Measurements from ENCODE around the gene TEAD4. TPM values are rescaled to one million over a fixed set of nuclear protein-coding genes. Genes with fewer than 3 reads are reported as not detected.
A peak's percentile ranks its signal among the peaks of the same experiment; 100 is the strongest.

The TEAD4 gene
- total RNA-seq, 1 donor: 15.2 TPM

GRCh38 chr12:2973566-2973965 is 14.4 kb downstream of the TEAD4 start:
- Histone ChIP-seq H3K4me3 (ENCODE audit: insufficient read depth, low read length) (no peak overlapping the region), H2AFZ (ENCODE audit: low read length) (no peak overlapping the region), H3K27me3 (ENCODE audit: insufficient read depth, low read length) (no peaks in the 10 kb centered on the region), H3K36me3 (ENCODE audit: insufficient read depth, low read length) (peaks cover 8% of the 10 kb centered on the region), H3K4me2 (ENCODE audit: insufficient read depth, low read length) (no peak overlapping the region), H4K20me1 (ENCODE audit: insufficient read depth, low read length) (peaks cover 56% of the 10 kb centered on the region), H3K27ac (ENCODE audit: low read depth, low read length) (no peak overlapping the region), H3K79me2 (ENCODE audit: insufficient read depth, low read length) (peaks cover 72% of the 10 kb centered on the region), H3K9me3 (ENCODE audit: low read depth, low read length) (no peaks in the 10 kb centered on the region), H3K4me1 (ENCODE audit: insufficient read depth, low read length) (peaks cover 5% of the 10 kb centered on the region)
- no peak for TF ChIP-seq CTCF (IDR thresholded peaks at IDR 0.05; ENCODE audit: extremely low read depth, low read depth, low read length)
- DNase-seq (ENCODE audit: insufficient read length, low spot score, missing footprints): peak; percentile 74

DNA sequence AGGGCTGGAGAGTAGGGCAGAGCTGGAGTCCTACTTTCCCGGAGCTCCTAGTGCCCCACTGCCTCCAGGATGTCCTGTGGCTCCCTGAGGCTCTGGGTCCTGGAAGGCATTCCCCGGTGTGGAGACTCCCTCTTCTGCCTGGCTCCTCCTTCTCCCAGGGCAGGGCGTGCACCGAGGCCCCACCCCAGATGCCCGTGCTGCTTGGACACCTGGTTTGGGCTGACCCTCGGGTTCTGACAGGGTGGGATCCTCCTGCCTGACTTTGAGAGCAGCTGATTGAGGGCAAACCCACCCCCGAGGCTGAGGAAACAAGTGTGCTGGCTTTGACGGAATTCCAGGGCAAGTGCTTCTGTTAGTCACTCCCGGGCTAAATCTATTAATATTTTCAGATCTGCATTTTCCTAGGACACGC is 15.4 kb downstream of the TEAD4 start:
- Histone ChIP-seq H3K9me3 (ENCODE audit: low read depth, low read length) (no peaks in the 10 kb centered on the region), H2AFZ (ENCODE audit: low read length) (no peak overlapping the region), H3K27ac (ENCODE audit: low read depth, low read length) (no peak overlapping the region), H3K27me3 (ENCODE audit: insufficient read depth, low read length) (no peaks in the 10 kb centered on the region), H4K20me1 (ENCODE audit: insufficient read depth, low read length) (peaks cover 55% of the 10 kb centered on the region), H3K4me3 (ENCODE audit: insufficient read depth, low read length) (peak overlapping the region; percentile 28), H3K36me3 (ENCODE audit: insufficient read depth, low read length) (peaks cover 2% of the 10 kb centered on the region), H3K4me2 (ENCODE audit: insufficient read depth, low read length) (peak overlapping the region; percentile 43), H3K4me1 (ENCODE audit: insufficient read depth, low read length) (peaks cover 5% of the 10 kb centered on the region), H3K79me2 (ENCODE audit: insufficient read depth, low read length) (peaks cover 68% of the 10 kb centered on the region)
- DNase-seq (ENCODE audit: insufficient read length, low spot score, missing footprints): peak; percentile 92
- TF ChIP-seq CTCF (IDR thresholded peaks at IDR 0.05; ENCODE audit: extremely low read depth, low read depth, low read length): no peak

GRCh38 chr12:2976581-2976996 is 17.4 kb downstream of the TEAD4 start:
- Histone ChIP-seq H2AFZ (ENCODE audit: low read length) (no peak overlapping the region), H3K4me1 (ENCODE audit: insufficient read depth, low read length) (peaks cover 5% of the 10 kb centered on the region), H4K20me1 (ENCODE audit: insufficient read depth, low read length) (peaks cover 62% of the 10 kb centered on the region), H3K36me3 (ENCODE audit: insufficient read depth, low read length) (peaks cover 6% of the 10 kb centered on the region), H3K27me3 (ENCODE audit: insufficient read depth, low read length) (no peaks in the 10 kb centered on the region), H3K4me3 (ENCODE audit: insufficient read depth, low read length) (no peak overlapping the region), H3K9me3 (ENCODE audit: low read depth, low read length) (no peaks in the 10 kb centered on the region), H3K79me2 (ENCODE audit: insufficient read depth, low read length) (peaks cover 70% of the 10 kb centered on the region), H3K27ac (ENCODE audit: low read depth, low read length) (no peak overlapping the region), H3K4me2 (ENCODE audit: insufficient read depth, low read length) (no peak overlapping the region)
- TF ChIP-seq CTCF (IDR thresholded peaks at IDR 0.05; ENCODE audit: extremely low read depth, low read depth, low read length): no peak
- DNase-seq (ENCODE audit: insufficient read length, low spot score, missing footprints): peak; percentile 76

DNA sequence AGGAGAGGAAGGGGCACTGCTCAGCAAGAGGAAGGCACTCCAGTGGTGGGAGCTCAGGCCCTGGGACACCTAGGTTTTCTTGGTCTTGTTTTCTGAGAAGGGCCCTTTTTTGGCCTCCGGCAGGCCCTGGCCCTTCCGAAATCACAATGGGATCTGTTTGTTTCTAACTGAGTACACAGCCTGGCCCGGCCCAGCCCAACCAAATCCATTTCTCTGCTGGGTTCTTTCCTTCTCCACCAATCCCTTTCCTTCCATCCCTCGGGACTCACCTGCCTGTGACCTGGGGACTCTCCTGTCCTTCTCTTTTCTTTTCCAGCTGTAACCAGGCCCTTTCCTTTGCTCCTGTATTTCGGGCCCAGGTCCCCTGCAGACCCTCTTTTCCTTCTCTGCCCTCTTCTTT is 18.6 kb downstream of the TEAD4 start:
- H3K36me3 ChIP-seq (ENCODE audit: insufficient read depth, low read length): peaks cover 6% of the 10 kb centered on the region
- peaks cover 5% of the 10 kb centered on the region for H3K4me1 ChIP-seq (ENCODE audit: insufficient read depth, low read length)
- H3K4me3 ChIP-seq (ENCODE audit: insufficient read depth, low read length): no peak overlapping the region
- H3K79me2 ChIP-seq (ENCODE audit: insufficient read depth, low read length): peaks cover 73% of the 10 kb centered on the region
- no peaks in the 10 kb centered on the region for H3K9me3 ChIP-seq (ENCODE audit: low read depth, low read length)
- H3K27me3 ChIP-seq (ENCODE audit: insufficient read depth, low read length): no peaks in the 10 kb centered on the region
- DNase-seq (ENCODE audit: insufficient read length, low spot score, missing footprints): peak; percentile 56
- H4K20me1 ChIP-seq (ENCODE audit: insufficient read depth, low read length): peaks cover 64% of the 10 kb centered on the region
- H3K4me2 ChIP-seq (ENCODE audit: insufficient read depth, low read length): no peak overlapping the region
- no peak for TF ChIP-seq CTCF (IDR thresholded peaks at IDR 0.05; ENCODE audit: extremely low read depth, low read depth, low read length)
- H2AFZ ChIP-seq (ENCODE audit: low read length): no peak overlapping the region
- H3K27ac ChIP-seq (ENCODE audit: low read depth, low read length): no peak overlapping the region

All from osteoblast (primary cell).